ENCODE measurements around the gene PYY. TPM values are rescaled to one million over a fixed set of nuclear protein-coding genes. Genes with fewer than 3 reads are reported as not detected.

PYY gene
- total and polyA plus RNA-seq, 10 of the 15 experiments (the other 5 are each of a cell fraction or from before 2014, with no cell fraction given): 0.07 to 0.18 TPM; not detected in 8

GRCh38 chr17:43905985-43906852, 47.5 kb downstream of the PYY start:
- H3K27me3 ChIP-seq (replicated peaks in 1 of 2; ENCODE audit: control insufficient read depth in 2 of 2, insufficient read depth in 2 of 2, low read length in 1 of 2): peaks cover 11 to 18% of the 10 kb centered on the region in 2 experiments
- H3K9ac ChIP-seq (ENCODE audit: control insufficient read depth, insufficient read depth, low read length): no peak overlapping the region
- BruUV-seq (replicated peaks): no TSS peak
- SMC1A ChIA-PET (ENCODE audit: uncharacterized antibody, unreplicated experiment): no interaction called here
- no peaks in the 10 kb centered on the region for H3K9me3 ChIP-seq (replicated peaks; ENCODE audit: control insufficient read depth, insufficient read depth, low read length)
- POLR2A ChIA-PET: no interaction called here
- H3K4me2 ChIP-seq (ENCODE audit: control insufficient read depth, insufficient read depth): no peak overlapping the region
- no peak for DNase-seq (ENCODE audit: low read depth, low spot score)
- in situ Hi-C loops (cut with MboI): no loop called here
- TF ChIP-seq POU2F2 (IDR thresholded peaks at IDR 0.05; ENCODE audit: borderline replicate concordance, low read depth, low read length) (no peak), GATAD2B (conservative IDR thresholded peaks at IDR 0.05; ENCODE audit: low read depth) (no peak), BCLAF1 (IDR thresholded peaks at IDR 0.05) (no peak), ZNF24 (IDR thresholded peaks at IDR 0.05) (no peak), EP300 (IDR thresholded peaks at IDR 0.05; ENCODE audit: borderline replicate concordance in 1 of 2, control insufficient read depth in 1 of 2, low read depth in 2 of 2, low read length in 2 of 2) (no peak), YBX1 (IDR thresholded peaks at IDR 0.05) (no peak), CREB1 (IDR thresholded peaks at IDR 0.05; ENCODE audit: low read depth) (0 out of 2 replicates have a peak, but pooled peaks have one; percentile 13)
- RAD21 ChIA-PET (ENCODE audit: unreplicated experiment): no interaction called here
- no peaks in the 10 kb centered on the region for H3K4me1 ChIP-seq (ENCODE audit: control insufficient read depth, insufficient read depth, low read length)
- WGBS (ENCODE audit: insufficient coverage, insufficient replicate concordance, low lambda C conversion rate, missing lambda C conversion rate): 12% methylated on average over 37 of the region's 37 CpGs
- no peak for FAIRE-seq
- no peaks in the 10 kb centered on the region; a peak in 1 of 4 replicates for H3K36me3 ChIP-seq (ENCODE audit: control insufficient read depth in 2 of 2, insufficient read depth in 2 of 2, low read length in 1 of 2)
- no peaks in the 10 kb centered on the region for H4K20me1 ChIP-seq (ENCODE audit: control insufficient read depth, insufficient read depth)
- no peaks in the 10 kb centered on the region for H3K79me2 ChIP-seq (ENCODE audit: control insufficient read depth, insufficient read depth, low read length)
- no peak overlapping the region for H3K27ac ChIP-seq (ENCODE audit: control insufficient read depth, insufficient read depth)
- no peak overlapping the region for H2AFZ ChIP-seq (ENCODE audit: control insufficient read depth, low read depth, low read length)
- no peak overlapping the region for H3K4me3 ChIP-seq
- intact Hi-C loops (cut with micrococcal nuclease; ENCODE audit: unreplicated experiment): no loop called here
- 0 out of 3 replicates have a peak, but pooled peaks have one; percentile 27 for ATAC-seq
- CTCF ChIA-PET: no interaction called here

Measured in GM12878 (cell line).